RWPE2 (cell line): ENCODE results near the gene NFYA.

Experiments used
- ATAC-seq: fragments of 200-7000 bp; cut with Tn5 transposase; 3 replicates; pipeline ENCODE4 v1.9.1; 2021; ENCODE audit warnings: low read depth
- DNase-seq: peaks from one replicate; pipeline ENCODE4 v3.0.0-alpha.2; 2020; ENCODE audit warnings: low spot score
- H3K27ac ChIP-seq: fragments of 450-650 bp; 2 replicates; pipeline ENCODE4 v1.5.1; 2017; ENCODE audit warnings: mild to moderate bottlenecking; ENCODE audit not compliant: poor library complexity, severe bottlenecking
- H3K27me3 ChIP-seq: fragments of 250-450 bp; sonication (Bioruptor Pico); 2 replicates; pipeline ENCODE4 v1.5.1; 2021; ENCODE audit warnings: mild to moderate bottlenecking, moderate library complexity; ENCODE audit not compliant: insufficient read depth, poor library complexity, severe bottlenecking
- H3K36me3 ChIP-seq: fragments of 250-450 bp; sonication (Bioruptor Pico); 2 replicates; pipeline ENCODE4 v1.5.1; 2020; ENCODE audit warnings: low read depth, mild to moderate bottlenecking, moderate library complexity
- H3K4me1 ChIP-seq: fragments of 250-450 bp; sonication (Bioruptor Pico); 2 replicates; pipeline ENCODE4 v1.5.1; 2021; ENCODE audit warnings: mild to moderate bottlenecking, moderate library complexity; ENCODE audit not compliant: insufficient read depth, poor library complexity, severe bottlenecking
- H3K4me3 ChIP-seq: fragments of 250-450 bp; sonication (Bioruptor Pico); 2 replicates; pipeline ENCODE4 v1.5.1; 2021; ENCODE audit warnings: mild to moderate bottlenecking, moderate library complexity; ENCODE audit not compliant: severe bottlenecking
- H3K9me3 ChIP-seq: fragments of 250-450 bp; sonication (Bioruptor Pico); 2 replicates; pipeline ENCODE4 v1.5.1; 2021; ENCODE audit warnings: mild to moderate bottlenecking, moderate library complexity; ENCODE audit not compliant: severe bottlenecking
- TF ChIP-seq, protein P1 (sequence below): fragments of 450-650 bp; IDR thresholded peaks from one replicate; pipeline ENCODE4 v1.5.1; 2017; ENCODE audit warnings: mild to moderate bottlenecking, moderate library complexity; ENCODE audit not compliant: poor library complexity, severe bottlenecking

The NFYA gene

DNA sequence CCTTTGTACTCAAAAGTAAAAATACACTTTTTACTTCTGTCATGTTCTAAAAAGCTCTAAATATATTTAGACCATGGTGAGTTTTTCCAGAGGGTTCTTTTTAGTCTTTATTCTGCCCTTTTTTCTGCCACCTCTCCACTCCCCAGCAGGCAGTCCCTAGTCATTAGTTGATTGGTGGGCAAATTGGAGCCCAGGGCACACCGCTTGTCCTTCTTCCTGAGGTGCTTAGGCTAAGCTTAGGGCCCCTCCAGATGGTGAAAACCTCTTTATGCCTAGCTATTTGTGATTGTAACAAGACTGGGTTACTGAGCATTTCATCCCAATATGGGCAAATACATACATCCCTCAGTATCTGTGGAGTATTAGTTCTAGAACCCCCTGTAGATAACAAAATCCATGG is 75.1 kb downstream of the NFYA start:
- H3K27me3 ChIP-seq = no peaks in the 10 kb centered on the region
- ATAC-seq (no peak), DNase-seq (no peak)
- TF ChIP-seq, protein P1, sequence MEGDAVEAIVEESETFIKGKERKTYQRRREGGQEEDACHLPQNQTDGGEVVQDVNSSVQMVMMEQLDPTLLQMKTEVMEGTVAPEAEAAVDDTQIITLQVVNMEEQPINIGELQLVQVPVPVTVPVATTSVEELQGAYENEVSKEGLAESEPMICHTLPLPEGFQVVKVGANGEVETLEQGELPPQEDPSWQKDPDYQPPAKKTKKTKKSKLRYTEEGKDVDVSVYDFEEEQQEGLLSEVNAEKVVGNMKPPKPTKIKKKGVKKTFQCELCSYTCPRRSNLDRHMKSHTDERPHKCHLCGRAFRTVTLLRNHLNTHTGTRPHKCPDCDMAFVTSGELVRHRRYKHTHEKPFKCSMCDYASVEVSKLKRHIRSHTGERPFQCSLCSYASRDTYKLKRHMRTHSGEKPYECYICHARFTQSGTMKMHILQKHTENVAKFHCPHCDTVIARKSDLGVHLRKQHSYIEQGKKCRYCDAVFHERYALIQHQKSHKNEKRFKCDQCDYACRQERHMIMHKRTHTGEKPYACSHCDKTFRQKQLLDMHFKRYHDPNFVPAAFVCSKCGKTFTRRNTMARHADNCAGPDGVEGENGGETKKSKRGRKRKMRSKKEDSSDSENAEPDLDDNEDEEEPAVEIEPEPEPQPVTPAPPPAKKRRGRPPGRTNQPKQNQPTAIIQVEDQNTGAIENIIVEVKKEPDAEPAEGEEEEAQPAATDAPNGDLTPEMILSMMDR = no peak
- H3K4me3 ChIP-seq = no peak overlapping the region
- H3K9me3 ChIP-seq = no peaks in the 10 kb centered on the region
- no peaks in the 10 kb centered on the region for H3K4me1 ChIP-seq
- no peak overlapping the region for H3K27ac ChIP-seq
- no peaks in the 10 kb centered on the region for H3K36me3 ChIP-seq
